ENCODE results near the gene PHF2.
"Not testable (repeated sequence)": the region's sequence is repeated elsewhere in the genome, so short reads cannot be mapped to it uniquely, and the experiment has no call there.

PHF2 gene

GRCh38 chr9:93662952-93663572 lies 86.7 kb downstream of the PHF2 start:
- DNase-seq (ENCODE audit: extremely low read depth, low read depth): no peak
- TF ChIP-seq CTCF (IDR thresholded peaks at IDR 0.05; ENCODE audit: low read depth, low read length): no peak

- TF ChIP-seq CTCF (IDR thresholded peaks at IDR 0.05; ENCODE audit: low read depth, low read length): no peak
- DNase-seq (ENCODE audit: extremely low read depth, low read depth): no peak
Measured at GRCh38 chr9:93663877-93664548, 87.6 kb downstream of the PHF2 start.

GRCh38 chr9:93664549-93665120 lies 88.3 kb downstream of the PHF2 start:
- TF ChIP-seq CTCF (IDR thresholded peaks at IDR 0.05; ENCODE audit: low read depth, low read length): no peak
- no peak for DNase-seq (ENCODE audit: extremely low read depth, low read depth)

GRCh38 chr9:93665128-93665636 lies 88.8 kb downstream of the PHF2 start:
- no peak for TF ChIP-seq CTCF (IDR thresholded peaks at IDR 0.05; ENCODE audit: low read depth, low read length)
- DNase-seq (ENCODE audit: extremely low read depth, low read depth): no peak

GRCh38 chr9:93665637-93666438 lies 89.5 kb downstream of the PHF2 start:
- no peak for DNase-seq (ENCODE audit: extremely low read depth, low read depth)
- TF ChIP-seq CTCF (IDR thresholded peaks at IDR 0.05; ENCODE audit: low read depth, low read length): no peak

- not testable (repeated sequence) for DNase-seq (ENCODE audit: extremely low read depth, low read depth)
Measured at GRCh38 chr9:93666439-93666784, 90.0 kb downstream of the PHF2 start.

GRCh38 chr9:93667006-93667405 lies 90.6 kb downstream of the PHF2 start:
- no peak for DNase-seq (ENCODE audit: extremely low read depth, low read depth)
- TF ChIP-seq CTCF (IDR thresholded peaks at IDR 0.05; ENCODE audit: low read depth, low read length): no peak

Measured in AG09319 (cell line).